CD14-positive monocyte (primary cell): ENCODE measurements around the gene EPHA3. TPM values are rescaled to one million over a fixed set of nuclear protein-coding genes. Genes with fewer than 3 reads are reported as not detected.

ENCODE experiments used
- DNase-seq, 3 donors: peaks; one replicate each; pipeline ENCODE4 v3.0.0-alpha.2; 2011 to 2022
- H2AFZ ChIP-seq: 2 replicates; pipeline ENCODE4 v1.6.0; 2012; ENCODE audit warnings: mild to moderate bottlenecking, low read depth, low read length, inconsistent platforms; ENCODE audit not compliant: insufficient read depth, poor library complexity, severe bottlenecking
- H3K27ac ChIP-seq, 2 donors: 1 replicate in 1 of 2; 2 replicates in 1 of 2; pipeline ENCODE4 v1.5.1; 2012 to 2013; ENCODE audit warnings: low read length in 2 of 2, control low read depth in 1 of 2, inconsistent platforms in 1 of 2, low read depth in 1 of 2, mild to moderate bottlenecking in 1 of 2
- H3K27me3 ChIP-seq, 2 donors: one replicate each; pipeline versions ENCODE4 v1.6.0 to v1.6.1; 2011 to 2013; ENCODE audit warnings: low read length in 2 of 2; ENCODE audit not compliant: control insufficient read depth in 2 of 2, insufficient read depth in 2 of 2
- H3K36me3 ChIP-seq, 2 donors: replicated peaks in 1 of 2; 1 replicate in 1 of 2; 2 replicates in 1 of 2; pipeline versions ENCODE4 v1.5.1 to v1.6.1; 2012 to 2013; ENCODE audit warnings: low read length in 2 of 2, control low read depth in 1 of 2, inconsistent platforms in 1 of 2, mild to moderate bottlenecking in 1 of 2; ENCODE audit not compliant: insufficient read depth in 2 of 2, control insufficient read depth in 1 of 2
- H3K4me1 ChIP-seq, 2 donors: 1 replicate in 1 of 2; 2 replicates in 1 of 2; pipeline versions ENCODE4 v1.5.1 to v1.6.1; 2012 to 2013; ENCODE audit warnings: low read length in 2 of 2, control low read depth in 1 of 2, inconsistent platforms in 1 of 2, mild to moderate bottlenecking in 1 of 2, moderate library complexity in 1 of 2; ENCODE audit not compliant: insufficient read depth in 2 of 2, control insufficient read depth in 1 of 2
- H3K4me2 ChIP-seq: replicated peaks from 2 replicates; pipeline ENCODE3; 2012; ENCODE audit warnings: low read length, moderate library complexity, mild to moderate bottlenecking; ENCODE audit not compliant: poor library complexity, severe bottlenecking; ENCODE audit errors: extremely low read depth
- H3K4me3 ChIP-seq, 3 experiments: fragments of 200-600 bp in 1 of 3; sonication (generic) in 1 of 3; replicated peaks in 1 of 3; 1 replicate in 2 of 3; 2 replicates in 1 of 3; pipeline ENCODE4 v1.5.1; 2011 to 2013; ENCODE audit warnings: low read length in 3 of 3, mild to moderate bottlenecking in 3 of 3, control low read depth in 2 of 3, low read depth in 2 of 3, inconsistent platforms in 1 of 3, moderate library complexity in 1 of 3
- H3K79me2 ChIP-seq: 2 replicates; pipeline ENCODE4 v1.6.0; 2012; ENCODE audit warnings: mild to moderate bottlenecking, control low read depth, inconsistent platforms, low read length, moderate library complexity; ENCODE audit not compliant: insufficient read depth
- H3K9ac ChIP-seq: 2 replicates; pipeline ENCODE4 v1.6.0; 2017; ENCODE audit warnings: low read length, mild to moderate bottlenecking; ENCODE audit not compliant: insufficient read depth, poor library complexity, severe bottlenecking
- H3K9me3 ChIP-seq, 2 donors: replicated peaks in 1 of 2; 1 replicate in 1 of 2; 2 replicates in 1 of 2; pipeline versions ENCODE4 v1.5.1 to v1.6.1; 2012 to 2013; ENCODE audit warnings: low read length in 2 of 2, control low read depth in 1 of 2; ENCODE audit not compliant: control insufficient read depth in 1 of 2, insufficient read depth in 1 of 2
- H4K20me1 ChIP-seq: 2 replicates; pipeline ENCODE4 v1.6.0; 2012; ENCODE audit warnings: mild to moderate bottlenecking, low read length, control low read depth, moderate library complexity; ENCODE audit not compliant: insufficient read depth
- H3K27ac Mint-ChIP-seq, 7 donors: one replicate each; pipeline ENCODE4 v1.8.0; 2020; ENCODE audit warnings: mild to moderate bottlenecking in 7 of 7, mixed read lengths in 7 of 7, moderate library complexity in 6 of 7, inconsistent platforms in 2 of 7
- H3K27me3 Mint-ChIP-seq, 3 donors: one replicate each; pipeline ENCODE4 v1.8.0; 2021 to 2022; ENCODE audit warnings: low read depth in 3 of 3, mild to moderate bottlenecking in 3 of 3, mixed read lengths in 3 of 3, moderate library complexity in 3 of 3, inconsistent platforms in 1 of 3
- H3K36me3 Mint-ChIP-seq, 2 donors: one replicate each; pipeline ENCODE4 v1.8.0; 2020; ENCODE audit warnings: mixed read lengths in 2 of 2, inconsistent platforms in 1 of 2, mild to moderate bottlenecking in 1 of 2
- H3K4me1 Mint-ChIP-seq: one replicate; pipeline ENCODE4 v1.8.0; 2020; ENCODE audit warnings: mild to moderate bottlenecking, mixed read lengths
- H3K4me3 Mint-ChIP-seq, 2 donors: one replicate each; pipeline ENCODE4 v1.8.0; 2020; ENCODE audit warnings: mild to moderate bottlenecking in 2 of 2, mixed read lengths in 2 of 2, moderate library complexity in 1 of 2
- H3K9me3 Mint-ChIP-seq, 7 donors: one replicate each; pipeline ENCODE4 v1.8.0; 2020 to 2022; ENCODE audit warnings: mixed read lengths in 7 of 7, mild to moderate bottlenecking in 6 of 7, moderate library complexity in 6 of 7, inconsistent platforms in 2 of 7
- CTCF ChIP-seq: fragments of 200-600 bp; IDR thresholded peaks from one replicate; pipeline ENCODE4 v1.8.0; 2022; ENCODE audit warnings: antibody characterized with exemption, mild to moderate bottlenecking
- WGBS: methylation state at CpG from one replicate; pipeline ENCODE4 v1.1.5; 2013; ENCODE audit warnings: missing lambda C conversion rate; ENCODE audit not compliant: insufficient coverage; 5-methylcytosine and 5-hydroxymethylcytosine counted together
- intact Hi-C, 2 donors: fragments of 100-400 bp; cut with micrococcal nuclease; formaldehyde crosslinking; loops; one replicate each; pipeline versions ENCODE4 v1.15.0 to v1.15.1; 2023
- polyA plus RNA-seq, 3 donors: library from polyadenylated mRNA; depleted of rRNA in 1 of 3; unstranded in 2 of 3; stranded (reverse) in 1 of 3; fragments of 300-500 nt in 2 of 3; fragments of >200 nt in 1 of 3; fragmentation: Illumina TruSeq in 2 of 3; gene quantifications; 1 replicate in 2 of 3; 2 replicates in 1 of 3; pipeline ENCODE4 v1.2.3, GENCODE V29; 2012 to 2021

The EPHA3 gene
- polyA plus RNA-seq, 3 donors = not detected

DNA sequence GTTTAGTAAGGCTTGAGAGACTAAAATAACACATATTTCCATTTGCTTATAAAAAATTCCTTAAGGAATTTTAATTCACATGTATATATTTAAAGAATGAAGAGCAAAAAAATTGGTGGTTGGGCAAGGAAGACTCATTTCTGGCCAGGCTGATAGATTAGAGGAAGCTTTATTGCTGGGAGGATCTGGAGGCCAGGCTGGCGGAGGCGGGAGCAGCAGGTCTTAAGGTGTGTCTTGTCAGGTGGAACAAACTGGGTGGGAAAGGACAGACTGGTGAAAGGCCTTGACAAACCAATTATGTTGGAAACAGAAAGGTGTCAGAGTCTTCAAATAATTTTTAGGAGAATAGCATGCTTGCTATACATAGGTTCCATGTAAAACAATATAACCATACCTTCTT, 124.7 kb downstream of the EPHA3 start:
- Mint-ChIP-seq H3K4me3 (no peak overlapping the region), H3K36me3 (no peaks in the 10 kb centered on the region), H3K27me3 (no peaks in the 10 kb centered on the region), H3K4me1 (no peaks in the 10 kb centered on the region), H3K9me3 (peaks cover 0 to 10% (median 4%) of the 10 kb centered on the region in 7 donors), H3K27ac (no peak overlapping the region)
- DNase-seq = no peak
- H3K4me2 ChIP-seq = no peak overlapping the region
- intact Hi-C loops = no loop called here
- WGBS = no CpG with 5 or more reads among the region's 2 CpGs
- H3K9me3 ChIP-seq = peaks cover 0 to 2% of the 10 kb centered on the region in 2 donors
- H3K4me1 ChIP-seq = no peaks in the 10 kb centered on the region
- H4K20me1 ChIP-seq = no peaks in the 10 kb centered on the region
- no peaks in the 10 kb centered on the region for H3K79me2 ChIP-seq
- H3K36me3 ChIP-seq = no peaks in the 10 kb centered on the region
- H3K9ac ChIP-seq = no peak overlapping the region
- no peak for TF ChIP-seq CTCF
- no peak overlapping the region for H2AFZ ChIP-seq
- no peaks in the 10 kb centered on the region for H3K27me3 ChIP-seq
- no peak overlapping the region for H3K27ac ChIP-seq
- no peak overlapping the region for H3K4me3 ChIP-seq

GRCh38 chr3:89234620-89235019, 127.2 kb downstream of the EPHA3 start:
- Mint-ChIP-seq H3K36me3 (no peaks in the 10 kb centered on the region), H3K4me3 (no peak overlapping the region), H3K27ac (no peak overlapping the region), H3K9me3 (peaks cover 2 to 10% (median 4%) of the 10 kb centered on the region in 7 donors), H3K4me1 (no peaks in the 10 kb centered on the region), H3K27me3 (no peaks in the 10 kb centered on the region)
- no peak overlapping the region for H3K4me2 ChIP-seq
- H2AFZ ChIP-seq = no peak overlapping the region
- H3K27ac ChIP-seq = no peak overlapping the region
- DNase-seq = no peak
- TF ChIP-seq CTCF = no peak
- H3K9ac ChIP-seq = no peak overlapping the region
- H3K27me3 ChIP-seq = no peaks in the 10 kb centered on the region
- no peak overlapping the region for H3K4me3 ChIP-seq
- H3K36me3 ChIP-seq = no peaks in the 10 kb centered on the region
- no peaks in the 10 kb centered on the region for H3K79me2 ChIP-seq
- H4K20me1 ChIP-seq = no peaks in the 10 kb centered on the region
- H3K4me1 ChIP-seq = no peaks in the 10 kb centered on the region
- intact Hi-C loops = no loop called here
- H3K9me3 ChIP-seq = peaks cover 0 to 2% of the 10 kb centered on the region in 2 donors
